ENCODE data around the gene UBE2Z. TPM values are rescaled to one million over a fixed set of nuclear protein-coding genes. Genes with fewer than 3 reads are reported as not detected.

The UBE2Z gene
- polyA plus RNA-seq, 1 donor (not counting 4 experiments of a cell fraction or from before 2014, with no cell fraction given), result 132 TPM

GRCh38 chr17:48973806-48974205 lies 65.6 kb downstream of the UBE2Z start:
- Histone ChIP-seq H3K36me3 (ENCODE audit: control insufficient read depth in 2 of 2, extremely low read depth in 1 of 2, insufficient read depth in 2 of 2, low read length in 2 of 2) (no peaks in the 10 kb centered on the region), H3K9me3 (ENCODE audit: control insufficient read depth, low read depth, low read length) (no peaks in the 10 kb centered on the region), H3K27me3 (ENCODE audit: control insufficient read depth, extremely low read depth, insufficient read depth, low read length) (peaks cover 6% of the 10 kb centered on the region), H3K9me1 (ENCODE audit: control insufficient read depth, extremely low read depth, insufficient read depth, low read length) (no peaks in the 10 kb centered on the region), H2AFZ (ENCODE audit: control insufficient read depth, low read length) (no peak overlapping the region), H3K27ac (ENCODE audit: control insufficient read depth, insufficient read depth, low read length) (no peak overlapping the region), H3K4me3 (ENCODE audit: control insufficient read depth in 2 of 3, extremely low read depth in 1 of 3, insufficient read depth in 2 of 3, low read depth in 1 of 3, low read length in 3 of 3) (no peak overlapping the region), H3K4me1 (ENCODE audit: control insufficient read depth, extremely low read depth, insufficient read depth, low read length) (peaks cover 11% of the 10 kb centered on the region), H3K4me2 (ENCODE audit: control insufficient read depth, extremely low read depth, insufficient read depth, low read depth, low read length) (no peak overlapping the region), H4K20me1 (ENCODE audit: control insufficient read depth, extremely low read depth, insufficient read depth, low read length) (no peaks in the 10 kb centered on the region), H3K79me2 (ENCODE audit: control insufficient read depth, insufficient read depth, low read length) (no peaks in the 10 kb centered on the region), H3K9ac (ENCODE audit: control insufficient read depth, extremely low read depth, insufficient read depth, low read length) (no peak overlapping the region)
- DNase-seq (ENCODE audit: low read depth, low spot score) (no peak), FAIRE-seq (no peak)
- TF ChIP-seq, protein P1, sequence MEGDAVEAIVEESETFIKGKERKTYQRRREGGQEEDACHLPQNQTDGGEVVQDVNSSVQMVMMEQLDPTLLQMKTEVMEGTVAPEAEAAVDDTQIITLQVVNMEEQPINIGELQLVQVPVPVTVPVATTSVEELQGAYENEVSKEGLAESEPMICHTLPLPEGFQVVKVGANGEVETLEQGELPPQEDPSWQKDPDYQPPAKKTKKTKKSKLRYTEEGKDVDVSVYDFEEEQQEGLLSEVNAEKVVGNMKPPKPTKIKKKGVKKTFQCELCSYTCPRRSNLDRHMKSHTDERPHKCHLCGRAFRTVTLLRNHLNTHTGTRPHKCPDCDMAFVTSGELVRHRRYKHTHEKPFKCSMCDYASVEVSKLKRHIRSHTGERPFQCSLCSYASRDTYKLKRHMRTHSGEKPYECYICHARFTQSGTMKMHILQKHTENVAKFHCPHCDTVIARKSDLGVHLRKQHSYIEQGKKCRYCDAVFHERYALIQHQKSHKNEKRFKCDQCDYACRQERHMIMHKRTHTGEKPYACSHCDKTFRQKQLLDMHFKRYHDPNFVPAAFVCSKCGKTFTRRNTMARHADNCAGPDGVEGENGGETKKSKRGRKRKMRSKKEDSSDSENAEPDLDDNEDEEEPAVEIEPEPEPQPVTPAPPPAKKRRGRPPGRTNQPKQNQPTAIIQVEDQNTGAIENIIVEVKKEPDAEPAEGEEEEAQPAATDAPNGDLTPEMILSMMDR (optimal IDR thresholded peaks at IDR 0.05 in 1 of 3, IDR thresholded peaks at IDR 0.05 in 1 of 3, conservative IDR thresholded peaks at IDR 0.05 in 1 of 3; ENCODE audit: extremely low read depth in 1 of 3, insufficient read depth in 2 of 3, low read length in 3 of 3), result no peak
- TF ChIP-seq EZH2 (IDR thresholded peaks at IDR 0.05; ENCODE audit: low read length), result no peak
- dilution Hi-C loops (cut with MboI; ENCODE audit: extremely low pct_ligation_motif_present, low sequenced_read_pairs), result no loop called here

Small RNA genes lying within 50 kb of the gene (small RNA-seq; reads per million reads assigned to genes)
- gene AC068531.1 (ENCODE audit: insufficient read length in 3 of 3, low read depth in 3 of 3, low replicate concordance in 1 of 3), result 0 reads per million in 3 experiments
- 0 reads per million in 3 experiments for gene RF00263 (ENCODE audit: insufficient read length in 3 of 3, low read depth in 3 of 3, low replicate concordance in 1 of 3)
- gene RF01210 (ENCODE audit: insufficient read length in 3 of 3, low read depth in 3 of 3, low replicate concordance in 1 of 3), result 0 reads per million in 3 experiments
- gene RNU1-42P (ENCODE audit: insufficient read length in 3 of 3, low read depth in 3 of 3, low replicate concordance in 1 of 3), result 0.67 to 7.3 (median 1.0) reads per million in 3 experiments

Other genes starting within 250 kb of the UBE2Z start
- not detected in 3 replicates for gene PRAC1, start 185.9 kb upstream of the UBE2Z start, polyA plus RNA-seq
- not detected in 3 replicates for gene PRAC2, start 185.2 kb upstream of the UBE2Z start, polyA plus RNA-seq
- gene HOXB13, start 179.7 kb upstream of the UBE2Z start, polyA plus RNA-seq, result not detected in 3 replicates
- gene TTLL6, start 91.2 kb upstream of the UBE2Z start, polyA plus RNA-seq, result not detected in 3 replicates
- gene CALCOCO2, start 77.4 kb upstream of the UBE2Z start, polyA plus RNA-seq, result 58.8 to 79.7 TPM (median 76.0 TPM) in 3 replicates
- gene ATP5MC1, start 15.6 kb upstream of the UBE2Z start, polyA plus RNA-seq, result 299 to 434 TPM (median 355 TPM) in 3 replicates
- gene SNF8, start 36.4 kb downstream of the UBE2Z start, polyA plus RNA-seq, result 72.4 to 94.9 TPM (median 90.5 TPM) in 3 replicates
- not detected in 3 replicates for gene GIP, start 60.2 kb downstream of the UBE2Z start, polyA plus RNA-seq
- gene IGF2BP1, start 89.0 kb downstream of the UBE2Z start, polyA plus RNA-seq, result under 0.01 TPM in 1 of 3 replicates, not detected in the others
- 0.01 to 0.32 TPM (median 0.08 TPM) in 3 replicates for gene B4GALNT2, start 224.4 kb downstream of the UBE2Z start, polyA plus RNA-seq